Transverse colon (tissue), 4 donors: ENCODE measurements around the gene STARD10. TPM values are rescaled to one million over a fixed set of nuclear protein-coding genes. Genes with fewer than 3 reads are reported as not detected.

Source experiments
- small RNA-seq, 4 donors: library from RNA; depleted of rRNA; stranded (forward); fragments of <200 nt; gene quantifications; one replicate each; pipeline ENCODE3, GENCODE V24; 2016
- total RNA-seq, 4 donors: library from RNA; depleted of rRNA; stranded (reverse); fragments of >200 nt; gene quantifications; one replicate each; pipeline ENCODE4 v1.1.0, GENCODE V29; 2016

STARD10 gene
- total RNA-seq, 4 donors from 2014 or later, result 82.7 to 714 (median 225) TPM

Small RNAs within 50 kb of the gene (small RNA-seq; reads per million reads assigned to genes)
- gene MIR4692 (0 to 0.28 (median 0) reads per million in 4 donors), gene RF00019 (0 reads per million in 4 donors)

Other genes with a start within 250 kb of the STARD10 start
- 10 to 100 TPM in 3 of 4 donors, 1 to 10 TPM in 1; 6.6 to 41.9 (median 17.1) TPM for gene PDE2A, start 119.6 kb downstream of the STARD10 start, total RNA-seq
- 100 to 1,000 TPM in 3 of 4 donors, 10 to 100 TPM in 1; 99.4 to 233 (median 108) TPM for gene ARAP1, start 41.6 kb downstream of the STARD10 start, total RNA-seq
- 100 to 1,000 TPM in 2 of 4 donors, 10 to 100 TPM in 2; 50.2 to 206 (median 85.3) TPM for gene ATG16L2, start 20.4 kb upstream of the STARD10 start, total RNA-seq